GM12878 (cell line): Measurements from ENCODE around the gene REXO1. TPM values are rescaled to one million over a fixed set of nuclear protein-coding genes. Genes with fewer than 3 reads are reported as not detected.

ENCODE experiments used
- BACH1 ChIP-seq: fragments of 450-650 bp; IDR thresholded peaks from 2 replicates; pipeline ENCODE4 v1.6.1; 2017; ENCODE audit warnings: mild to moderate bottlenecking, borderline replicate concordance
- BCL11A ChIP-seq: IDR thresholded peaks from 2 replicates; pipeline ENCODE4 v1.6.1; 2011; ENCODE audit warnings: low read depth, low read length
- BHLHE40 ChIP-seq, 2 experiments: fragments of 450-650 bp in 1 of 2; IDR thresholded peaks; 2 replicates each; pipeline ENCODE4 v1.6.1; 2011 to 2017; ENCODE audit warnings: low read depth in 2 of 2, borderline replicate concordance in 1 of 2, improper control_type of control experiment in 1 of 2, low read length in 1 of 2, mild to moderate bottlenecking in 1 of 2
- BMI1 ChIP-seq: fragments of 450-650 bp; IDR thresholded peaks from 2 replicates; pipeline ENCODE4 v1.6.1; 2016; ENCODE audit warnings: mild to moderate bottlenecking, moderate library complexity, borderline replicate concordance
- BRCA1 ChIP-seq: IDR thresholded peaks from 2 replicates; pipeline ENCODE4 v1.6.1; 2011; ENCODE audit warnings: low read depth, low read length, improper control_type of control experiment
- CBX5 ChIP-seq: sonication (generic); IDR thresholded peaks from 2 replicates; pipeline ENCODE4 v1.6.1; 2016; ENCODE audit warnings: low read depth, moderate library complexity, mild to moderate bottlenecking, inconsistent platforms
- CREB1 ChIP-seq: IDR thresholded peaks from 2 replicates; pipeline ENCODE4 v1.6.1; 2012; ENCODE audit warnings: low read depth, mild to moderate bottlenecking, inconsistent platforms
- HCFC1 ChIP-seq: fragments of 150-350 bp; IDR thresholded peaks from 2 replicates; pipeline ENCODE4 v1.6.1; 2014; ENCODE audit warnings: low read length
- HDAC6 ChIP-seq: fragments of 200-600 bp; sonication (generic); IDR thresholded peaks from one replicate; pipeline ENCODE4 v1.8.0; 2017; ENCODE audit warnings: antibody characterized with exemption; ENCODE audit not compliant: unreplicated experiment
- IKZF1 ChIP-seq: fragments of 450-650 bp; conservative IDR thresholded peaks from 2 replicates; pipeline ENCODE4 v1.6.1; 2017; ENCODE audit warnings: antibody characterized with exemption, mild to moderate bottlenecking
- IKZF2 ChIP-seq, 2 experiments: fragments of 450-650 bp; IDR thresholded peaks; 2 replicates each; pipeline ENCODE4 v1.6.1; 2017; ENCODE audit warnings: mild to moderate bottlenecking in 2 of 2, moderate library complexity in 2 of 2
- MTA2 ChIP-seq: fragments of 450-650 bp; IDR thresholded peaks from 2 replicates; pipeline ENCODE4 v1.6.1; 2016; ENCODE audit warnings: low read depth, mild to moderate bottlenecking, moderate library complexity
- NRF1 ChIP-seq: conservative IDR thresholded peaks from 2 replicates; pipeline ENCODE4 v1.6.1; 2011; ENCODE audit warnings: mild to moderate bottlenecking, low read depth, low read length, improper control_type of control experiment
- PBX3 ChIP-seq: IDR thresholded peaks from 2 replicates; pipeline ENCODE4 v1.6.1; 2011; ENCODE audit warnings: mild to moderate bottlenecking, low read depth, low read length, moderate library complexity; ENCODE audit not compliant: insufficient replicate concordance
- POLR2A ChIP-seq: IDR thresholded peaks from 2 replicates; pipeline ENCODE4 v1.6.1; 2011; ENCODE audit warnings: low read depth, mild to moderate bottlenecking, low read length
- POLR2AphosphoS2 ChIP-seq: IDR thresholded peaks from 2 replicates; pipeline ENCODE4 v1.6.1; 2011; ENCODE audit warnings: low read depth, mild to moderate bottlenecking, low read length, improper control_type of control experiment, moderate library complexity
- POU2F2 ChIP-seq: IDR thresholded peaks from 3 replicates; pipeline ENCODE4 v1.6.1; 2011; ENCODE audit warnings: low read depth, mild to moderate bottlenecking, low read length, borderline replicate concordance
- RELB ChIP-seq: fragments of 450-650 bp; IDR thresholded peaks from 2 replicates; pipeline ENCODE4 v1.6.1; 2017; ENCODE audit warnings: low read depth, mild to moderate bottlenecking, moderate library complexity
- SIX5 ChIP-seq: IDR thresholded peaks from 2 replicates; pipeline ENCODE4 v1.6.1; 2011; ENCODE audit warnings: mild to moderate bottlenecking, low read depth, low read length, moderate library complexity; ENCODE audit not compliant: severe bottlenecking
- SPI1 ChIP-seq: IDR thresholded peaks from 2 replicates; pipeline ENCODE4 v1.6.1; 2011; ENCODE audit warnings: low read depth, mild to moderate bottlenecking, low read length, moderate library complexity, borderline replicate concordance; ENCODE audit not compliant: insufficient read depth
- SRF ChIP-seq, 2 experiments: IDR thresholded peaks; 2 replicates each; pipeline ENCODE4 v1.6.1; 2011; ENCODE audit warnings: low read depth in 2 of 2, low read length in 2 of 2, mild to moderate bottlenecking in 1 of 2, moderate library complexity in 1 of 2
- SUPT20H ChIP-seq: IDR thresholded peaks from 2 replicates; pipeline ENCODE4 v1.6.1; 2011; ENCODE audit warnings: low read depth, mild to moderate bottlenecking, low read length, moderate library complexity, borderline replicate concordance; ENCODE audit not compliant: control insufficient read depth
- YBX1 ChIP-seq: fragments of 450-650 bp; IDR thresholded peaks from 2 replicates; pipeline ENCODE4 v1.6.1; 2016; ENCODE audit warnings: antibody characterized with exemption
- ZBTB40 ChIP-seq: fragments of 450-650 bp; IDR thresholded peaks from 2 replicates; pipeline ENCODE4 v1.6.1; 2016; ENCODE audit warnings: mild to moderate bottlenecking, moderate library complexity, borderline replicate concordance
- polyA plus RNA-seq, 11 experiments: library from polyadenylated mRNA; depleted of rRNA in 4 of 11; unstranded in 6 of 11; stranded (reverse) in 5 of 11; fragments of >200 nt; fragmentation: Nextera tagmentation in 4 of 11; fragmentation: Illumina TruSeq in 1 of 11; extraction: Ambion mirVana in 4 of 11; extraction: Trizol in 1 of 11; gene quantifications; 1 replicate in 1 of 11; 2 replicates in 10 of 11; pipeline versions ENCODE4 v1.2.1 to v1.2.3, GENCODE V29; 2011 to 2016; ENCODE audit warnings: inconsistent platforms in 2 of 11, missing spikeins in 2 of 11, low read depth in 1 of 11
- total RNA-seq, 4 experiments: library from RNA; depleted of rRNA in 3 of 4; stranded (reverse); fragments of >200 nt in 3 of 4; fragmentation: Illumina TruSeq in 1 of 4; extraction: Trizol in 1 of 4; gene quantifications; 2 replicates each; pipeline versions ENCODE4 v1.2.1 to v1.2.3, GENCODE V29; 2013 to 2021

Gene REXO1
- total and polyA plus RNA-seq, 10 of the 15 experiments (the other 5 are each of a cell fraction or from before 2014, with no cell fraction given) = 0.03 to 45.2 (median 8.4) TPM

- TF ChIP-seq HCFC1 (no peak), IKZF2 (IDR thresholded peaks at IDR 0.05) (peak; percentile 39 to 43; a peak in 2 of 4 replicates), SPI1 (no peak), YBX1 (no peak), POU2F2 (0 out of 3 replicates have a peak, but pooled peaks have one; percentile 9), SIX5 (no peak), SUPT20H (no peak), ZBTB40 (no peak), NRF1 (0 out of 2 replicates have a peak, but pooled peaks have one; percentile 24), HDAC6 (no peak), BCL11A (peak; percentile 21; the same call in 1 of the 2 replicates), BACH1 (peak; percentile 75), IKZF1 (peak; percentile 61), MTA2 (no peak), CBX5 (no peak), CREB1 (no peak), PBX3 (no peak), BRCA1 (no peak), RELB (no peak), SRF (IDR thresholded peaks at IDR 0.05; ENCODE audit: low read depth in 2 of 2, low read length in 2 of 2) (no peak), POLR2A (peak; percentile 56), BHLHE40 (IDR thresholded peaks at IDR 0.05; ENCODE audit: borderline replicate concordance in 1 of 2, low read depth in 2 of 2, low read length in 1 of 2) (peak; percentile 30 to 32; a peak in 2 of 4 replicates), POLR2AphosphoS2 (no peak), BMI1 (no peak)
Measured at GRCh38 chr19:1864480-1865171, 16.3 kb upstream of the REXO1 start (continued).
